H1 (cell line): ENCODE data around the gene POLR2C. TPM values are rescaled to one million over a fixed set of nuclear protein-coding genes. Genes with fewer than 3 reads are reported as not detected.

Experiments
- ATF3 ChIP-seq: IDR thresholded peaks from 2 replicates; pipeline ENCODE4 v1.6.1; 2011; ENCODE audit warnings: low read depth, mild to moderate bottlenecking, low read length; ENCODE audit not compliant: insufficient read depth
- CHD2 ChIP-seq: IDR thresholded peaks from 2 replicates; pipeline ENCODE4 v1.6.1; 2012; ENCODE audit warnings: low read length, improper control_type of control experiment
- FOSL1 ChIP-seq: IDR thresholded peaks from 2 replicates; pipeline ENCODE4 v1.6.1; 2011; ENCODE audit warnings: mild to moderate bottlenecking, low read depth, low read length, moderate library complexity; ENCODE audit not compliant: insufficient read depth
- KDM4A ChIP-seq: IDR thresholded peaks from one replicate; pipeline ENCODE4 v1.7.1; 2012; ENCODE audit warnings: low read depth, mild to moderate bottlenecking, moderate library complexity, low read length, inconsistent platforms; ENCODE audit not compliant: severe bottlenecking
- MAX ChIP-seq: IDR thresholded peaks from 2 replicates; pipeline ENCODE4 v1.6.1; 2012; ENCODE audit warnings: inconsistent platforms
- NRF1 ChIP-seq: IDR thresholded peaks from 2 replicates; pipeline ENCODE4 v1.6.1; 2011; ENCODE audit warnings: mild to moderate bottlenecking, low read depth, low read length, improper control_type of control experiment
- SAP30 ChIP-seq: fragments of 300-600 bp; sonication (generic); IDR thresholded peaks from 2 replicates; pipeline ENCODE4 v1.7.1; 2012; ENCODE audit warnings: low read length, moderate library complexity, mild to moderate bottlenecking, inconsistent platforms; ENCODE audit not compliant: insufficient read depth, insufficient replicate concordance
- polyA plus RNA-seq, 7 experiments: library from polyadenylated mRNA; depleted of rRNA in 3 of 7; stranded (reverse) in 5 of 7; unstranded in 2 of 7; fragments of >200 nt in 5 of 7; fragments of 200-250 nt in 2 of 7; gene quantifications; 1 replicate in 5 of 7; 2 replicates in 1 of 7; 4 replicates in 1 of 7; pipeline versions ENCODE4 v1.2.1 to v1.2.3, GENCODE V29; 2011 to 2013; ENCODE audit warnings: missing spikeins in 2 of 7, mixed read lengths in 2 of 7
- total RNA-seq: library from RNA; stranded (reverse); fragmentation: NEBNext Ultra II Directional; extraction: Animal tissue kit (Norgen Biotek cat#: 25700); gene quantifications from 2 replicates; pipeline ENCODE4 v1.2.1, GENCODE V29; 2021

POLR2C gene
- total and polyA plus RNA-seq, 2 of the 8 experiments (the other 6 are each of a cell fraction or from before 2014, with no cell fraction given), result 72.5 to 132 TPM

- TF ChIP-seq ATF3 (no peak), CHD2 (no peak), NRF1 (no peak), KDM4A (no peak), MAX (peak; percentile 40; the same call in 1 of the 2 replicates), FOSL1 (no peak), SAP30 (no peak)
Measured at GRCh38 chr16:57518520-57518919, 56.0 kb downstream of the POLR2C start (continued).
